Measurements from ENCODE around the gene GK. TPM values are rescaled to one million over a fixed set of nuclear protein-coding genes. Genes with fewer than 3 reads are reported as not detected.

Gene GK
- total and polyA plus RNA-seq, 9 of the 15 experiments (the other 6 are each of a cell fraction or from before 2014, with no cell fraction given) = 8.0 to 15.7 (median 12.4) TPM

- no peak for TF ChIP-seq ZNF695 (CRISPR knock-in tag; IDR thresholded peaks at IDR 0.05)
Observed at GRCh38 chrX:30706216-30706775, 53.1 kb downstream of the GK start (continued).

DNA sequence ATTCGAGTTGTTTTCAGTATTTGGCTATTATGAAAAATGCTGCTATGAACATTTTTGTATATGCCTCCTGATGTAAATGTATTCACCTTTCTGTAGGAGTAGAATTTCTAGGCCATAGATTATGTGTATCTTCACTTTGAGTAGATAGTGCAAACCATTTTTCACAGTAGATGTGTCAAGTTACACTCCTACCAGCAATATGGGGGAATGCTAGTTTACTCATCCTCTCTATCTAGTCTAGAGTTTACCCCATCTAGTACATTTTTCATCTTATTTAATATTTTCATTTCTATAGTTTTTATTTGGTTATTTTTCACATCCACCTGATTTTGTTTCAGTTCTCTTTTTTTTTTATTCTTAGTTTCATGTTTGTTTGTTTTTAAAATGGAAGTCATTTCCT lies 59.0 kb downstream of the GK start:
- no peak overlapping the region for H3K4me3 ChIP-seq
- H3K9me3 ChIP-seq (replicated peaks; ENCODE audit: control insufficient read depth, insufficient read depth, low read depth, low read length) = no peaks in the 10 kb centered on the region
- H3K36me3 ChIP-seq (ENCODE audit: control insufficient read depth, insufficient read depth, low read length) = 0 out of 3 replicates have a peak, but pooled peaks cover 4% of the 10 kb centered on the region
- no peak overlapping the region for H3K9ac ChIP-seq (ENCODE audit: insufficient read depth in 1 of 2, low read depth in 2 of 2, low read length in 2 of 2)
- CTCF ChIA-PET (ENCODE audit: low intra/inter-chr PET ratio) = interaction anchor here (1.4 to 3.1 kb wide), 2 partner anchors 76 to 141 kb away, joined by 6 to 16 read pairs; no protein-coding TSS in a partner anchor
- POLR2A ChIA-PET = interaction anchor here (0.7 kb wide), 1 partner anchor 147 kb away, joined by 3 read pairs; no protein-coding TSS in a partner anchor
- H3K4me2 ChIP-seq (ENCODE audit: insufficient read depth, low read length) = no peak overlapping the region
- no peaks in the 10 kb centered on the region for H3K4me1 ChIP-seq (replicated peaks in 1 of 2; ENCODE audit: control insufficient read depth in 2 of 2, insufficient read depth in 2 of 2, low read length in 2 of 2)
- DNase-seq (ENCODE audit: extremely low read depth in 1 of 4, low spot score in 3 of 4) (no peak), FAIRE-seq (no peak), ATAC-seq (no peak)
- in situ Hi-C loops (cut with MboI) (loop anchor here (5.0 kb wide), 1 partner anchor 85 kb away; no protein-coding TSS in a partner anchor), intact Hi-C loops (cut with micrococcal nuclease) (no loop called here)
- H2AFZ ChIP-seq (ENCODE audit: low read depth, low read length) = no peak overlapping the region
- 57% methylated on average over 1 of the region's 1 CpG for WGBS (ENCODE audit: insufficient coverage, low coverage, missing lambda C conversion rate)
- H4K20me1 ChIP-seq (replicated peaks; ENCODE audit: control insufficient read depth, insufficient read depth, low read length) = no peaks in the 10 kb centered on the region
- H3K27ac ChIP-seq (ENCODE audit: extremely low read depth, low read depth, low read length) = no peak overlapping the region
- H3K79me2 ChIP-seq (ENCODE audit: control insufficient read depth, insufficient read depth, low read length) = no peaks in the 10 kb centered on the region
- H3K27me3 ChIP-seq (ENCODE audit: control insufficient read depth in 2 of 2, insufficient read depth in 2 of 2, low read length in 2 of 2) = no peaks in the 10 kb centered on the region
- BruUV-seq (replicated peaks) = no TSS peak
- no peaks in the 10 kb centered on the region for H3K9me1 ChIP-seq (ENCODE audit: control insufficient read depth, insufficient read depth, low read length)
- TF ChIP-seq ZBTB40 (IDR thresholded peaks at IDR 0.05) (no peak), ZBTB40 (CRISPR knock-in tag; IDR thresholded peaks at IDR 0.05) (no peak), ZNF586 (CRISPR knock-in tag; conservative IDR thresholded peaks at IDR 0.05) (no peak), NR1H2 (CRISPR knock-in tag; IDR thresholded peaks at IDR 0.05) (no peak), KLF10 (CRISPR knock-in tag; IDR thresholded peaks at IDR 0.05) (no peak), SMAD2 (IDR thresholded peaks at IDR 0.05; ENCODE audit: low read depth, low read length) (no peak), PRPF4 (IDR thresholded peaks at IDR 0.05; ENCODE audit: insufficient read depth, low read depth, low read length, poor library complexity, severe bottlenecking) (no peak), DMBX1 (CRISPR knock-in tag; IDR thresholded peaks at IDR 0.05; ENCODE audit: borderline replicate concordance) (no peak), ZNF655 (CRISPR knock-in tag; IDR thresholded peaks at IDR 0.05) (no peak), ZNF197 (CRISPR knock-in tag; IDR thresholded peaks at IDR 0.05; ENCODE audit: low read depth) (no peak)

Measured in K562 (cell line).